ENCODE measurements around the gene AGPAT3.

The AGPAT3 gene

GRCh38 chr21:44027607-44028286 lies 162.7 kb downstream of the AGPAT3 start (continued):
- TF ChIP-seq ZNF510 (tag by site-specific recombination; IDR thresholded peaks at IDR 0.05; ENCODE audit: insufficient replicate concordance): no peak
- TF ChIP-seq ZNF266 (tag by site-specific recombination; IDR thresholded peaks at IDR 0.05; ENCODE audit: low read depth): no peak
- TF ChIP-seq ZNF2 (tag by site-specific recombination; IDR thresholded peaks at IDR 0.05): no peak
- TF ChIP-seq ZNF830 (tag by site-specific recombination; IDR thresholded peaks at IDR 0.05; ENCODE audit: low read depth): no peak
- TF ChIP-seq ZNF571 (tag by site-specific recombination; IDR thresholded peaks at IDR 0.05): no peak
- no peak for TF ChIP-seq KLF1 (tag by site-specific recombination; IDR thresholded peaks at IDR 0.05)
- no peak for TF ChIP-seq REPIN1 (tag by site-specific recombination; IDR thresholded peaks at IDR 0.05; ENCODE audit: low read depth)
- 0 out of 2 replicates have a peak, but pooled peaks have one; percentile 48 for TF ChIP-seq KLF8 (tag by site-specific recombination; IDR thresholded peaks at IDR 0.05)
- no peak for TF ChIP-seq ZNF792 (tag by site-specific recombination; IDR thresholded peaks at IDR 0.05)
- no peak for TF ChIP-seq HOXD13 (CRISPR knock-in tag; IDR thresholded peaks at IDR 0.05; ENCODE audit: borderline replicate concordance)
- no peak for TF ChIP-seq ZNF768 (tag by site-specific recombination; IDR thresholded peaks at IDR 0.05)
- no peak for TF ChIP-seq ZNF501 (tag by site-specific recombination; IDR thresholded peaks at IDR 0.05)
- TF ChIP-seq ZBTB21 (tag by site-specific recombination; IDR thresholded peaks at IDR 0.05): no peak
- no peak for TF ChIP-seq ZNF16 (tag by site-specific recombination; IDR thresholded peaks at IDR 0.05; ENCODE audit: low read depth)
- no peak; the same call in 1 of the 2 replicates for TF ChIP-seq BCL11B (tag by site-specific recombination; IDR thresholded peaks at IDR 0.05; ENCODE audit: low read depth)
- no peak for TF ChIP-seq ZNF530 (tag by site-specific recombination; IDR thresholded peaks at IDR 0.05; ENCODE audit: low read depth)
- TF ChIP-seq WT1 (tag by site-specific recombination; IDR thresholded peaks at IDR 0.05): no peak
- TF ChIP-seq IKZF3 (tag by site-specific recombination; IDR thresholded peaks at IDR 0.05): no peak; the same call in 1 of the 2 replicates
- TF ChIP-seq ZNF785 (tag by site-specific recombination; IDR thresholded peaks at IDR 0.05): no peak
- TF ChIP-seq SCRT1 (tag by site-specific recombination; IDR thresholded peaks at IDR 0.05; ENCODE audit: borderline replicate concordance): peak; percentile 89; the same call in 1 of the 2 replicates
- TF ChIP-seq ZNF747 (tag by site-specific recombination; IDR thresholded peaks at IDR 0.05): no peak
- TF ChIP-seq ZSCAN18 (tag by site-specific recombination; IDR thresholded peaks at IDR 0.05): no peak
- TF ChIP-seq ZNF560 (tag by site-specific recombination; IDR thresholded peaks at IDR 0.05; ENCODE audit: borderline replicate concordance): no peak
- TF ChIP-seq TCF7L2 (IDR thresholded peaks at IDR 0.05; ENCODE audit: borderline replicate concordance, low read depth, low read length): no peak
- TF ChIP-seq ZBTB26 (tag by site-specific recombination; optimal IDR thresholded peaks at IDR 0.05): no peak
- TF ChIP-seq ATF2 (tag by site-specific recombination; IDR thresholded peaks at IDR 0.05; ENCODE audit: low read depth): peak; percentile 61; the same call in 1 of the 2 replicates
- no peak for TF ChIP-seq CTCF (tag by site-specific recombination; IDR thresholded peaks at IDR 0.05)
- 0 out of 2 replicates have a peak, but pooled peaks have one; percentile 20 for TF ChIP-seq PRDM4 (tag by site-specific recombination; IDR thresholded peaks at IDR 0.05)
- no peak for TF ChIP-seq ZNF184 (tag by site-specific recombination; IDR thresholded peaks at IDR 0.05)
- TF ChIP-seq ZIC2 (tag by site-specific recombination; IDR thresholded peaks at IDR 0.05): no peak
- peak; percentile 99 for TF ChIP-seq PRDM6 (tag by site-specific recombination; IDR thresholded peaks at IDR 0.05)
